Naive thymus-derived CD4-positive, alpha-beta T cell (primary cell): Measurements from ENCODE around the gene PIGX. TPM values are rescaled to one million over a fixed set of nuclear protein-coding genes. Genes with fewer than 3 reads are reported as not detected.

Experiments used
- ATAC-seq: fragments of 150-1000 bp; cut with Tn5 transposase; 2 replicates; pipeline ENCODE4 v1.10.0; 2021; ENCODE audit warnings: mild to moderate bottlenecking, moderate library complexity
- CTCF ChIA-PET: fragments of 350-600 bp; sonication (Branson Sonifier 250); formaldehyde crosslinking; loops from one replicate; lab custom pipeline; 2021; ENCODE audit warnings: antibody characterized with exemption; lab: Charles Lee
- POLR2A ChIA-PET: fragments of 350-600 bp; sonication (Branson Sonifier 250); formaldehyde crosslinking; loops from one replicate; lab custom pipeline; 2021; ENCODE audit warnings: antibody characterized with exemption, inconsistent platforms; lab: Charles Lee
- DNase-seq, 9 donors: peaks; one replicate each; pipeline versions ENCODE4 v3.0.0 to v3.0.0-alpha.2; 2020 to 2022; ENCODE audit warnings: mixed read lengths in 1 of 9
- H3K27ac ChIP-seq: one replicate; pipeline ENCODE4 v1.7.0; 2013; ENCODE audit warnings: mild to moderate bottlenecking, low read depth, low read length, moderate library complexity
- H3K27me3 ChIP-seq, 2 donors: one replicate each; pipeline ENCODE4 v1.7.0; 2013; ENCODE audit warnings: low read length in 2 of 2, mild to moderate bottlenecking in 2 of 2, moderate library complexity in 2 of 2; ENCODE audit not compliant: control insufficient read depth in 2 of 2, insufficient read depth in 2 of 2
- H3K36me3 ChIP-seq, 3 experiments: 1 replicate in 2 of 3; 2 replicates in 1 of 3; pipeline ENCODE4 v1.7.0; 2013; ENCODE audit warnings: low read length in 3 of 3, mild to moderate bottlenecking in 3 of 3, moderate library complexity in 1 of 3; ENCODE audit not compliant: insufficient read depth in 3 of 3, control insufficient read depth in 2 of 3
- H3K4me1 ChIP-seq, 2 donors: one replicate each; pipeline ENCODE4 v1.7.0; 2013; ENCODE audit warnings: low read length in 2 of 2, mild to moderate bottlenecking in 2 of 2, moderate library complexity in 1 of 2; ENCODE audit not compliant: control insufficient read depth in 2 of 2, insufficient read depth in 2 of 2
- H3K4me3 ChIP-seq: 2 replicates; pipeline ENCODE4 v1.7.0; 2013; ENCODE audit warnings: mild to moderate bottlenecking, low read length
- H3K9me3 ChIP-seq, 3 experiments: 1 replicate in 2 of 3; 2 replicates in 1 of 3; pipeline ENCODE4 v1.7.0; 2013; ENCODE audit warnings: low read length in 3 of 3; ENCODE audit not compliant: control insufficient read depth in 2 of 3
- H3K27ac Mint-ChIP-seq, 9 donors: one replicate each; pipeline ENCODE4 v1.8.0; 2020 to 2022; ENCODE audit warnings: mixed read lengths in 9 of 9, mild to moderate bottlenecking in 8 of 9, moderate library complexity in 5 of 9, inconsistent platforms in 2 of 9
- H3K27me3 Mint-ChIP-seq, 5 donors: one replicate each; pipeline ENCODE4 v1.8.0; 2021 to 2022; ENCODE audit warnings: mixed read lengths in 5 of 5, mild to moderate bottlenecking in 1 of 5
- H3K36me3 Mint-ChIP-seq, 5 donors: one replicate each; pipeline ENCODE4 v1.8.0; 2020 to 2022; ENCODE audit warnings: mixed read lengths in 5 of 5, mild to moderate bottlenecking in 3 of 5, inconsistent platforms in 1 of 5
- H3K4me1 Mint-ChIP-seq, 7 donors: one replicate each; pipeline ENCODE4 v1.8.0; 2020 to 2022; ENCODE audit warnings: mixed read lengths in 7 of 7, mild to moderate bottlenecking in 3 of 7, inconsistent platforms in 1 of 7
- H3K4me3 Mint-ChIP-seq, 10 donors: one replicate each; pipeline ENCODE4 v1.8.0; 2020 to 2022; ENCODE audit warnings: mild to moderate bottlenecking in 10 of 10, mixed read lengths in 10 of 10, moderate library complexity in 6 of 10, inconsistent platforms in 2 of 10
- H3K9me3 Mint-ChIP-seq, 11 donors: one replicate each; pipeline ENCODE4 v1.8.0; 2020 to 2022; ENCODE audit warnings: mixed read lengths in 11 of 11, mild to moderate bottlenecking in 4 of 11, inconsistent platforms in 1 of 11, moderate library complexity in 1 of 11
- intact Hi-C, 2 donors: fragments of 100-400 bp; cut with micrococcal nuclease; formaldehyde crosslinking; loops; one replicate each; pipeline ENCODE4 v1.15.1; 2023
- polyA plus RNA-seq, 2 donors: library from polyadenylated mRNA; unstranded; fragments of 300-500 nt; fragmentation: Illumina TruSeq; gene quantifications; one replicate each; pipeline ENCODE4 v1.2.3, GENCODE V29; 2021
- total RNA-seq, 6 experiments: library from RNA in 5 of 6; stranded (reverse) in 5 of 6; gene quantifications; 1 replicate in 5 of 6; 2 replicates in 1 of 6; pipeline ENCODE4 v1.2.3 and lab custom pipeline; 2021 to 2026

PIGX gene
- total and polyA plus RNA-seq, 7 experiments from 2014 or later: 13.7 to 58.5 (median 20.0) TPM

DNA sequence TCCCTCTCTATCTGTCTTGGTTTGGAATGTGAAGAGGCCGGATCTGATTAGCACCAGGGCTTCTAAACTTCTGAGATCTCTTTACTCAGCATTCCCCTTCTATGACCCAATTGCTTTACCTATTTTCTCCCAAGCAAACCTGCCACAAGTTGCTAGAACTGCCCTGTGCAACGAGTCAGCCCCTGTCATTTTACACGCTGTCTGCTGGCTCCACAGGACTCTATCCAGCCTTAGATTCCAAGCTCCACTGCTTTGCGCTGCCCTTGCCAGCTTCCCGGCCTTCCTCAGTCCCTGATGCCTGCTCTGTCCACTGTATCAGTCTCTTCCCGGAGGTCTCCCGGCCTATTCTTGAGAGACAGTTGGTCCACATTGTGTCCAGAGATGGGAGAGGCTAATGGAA is 12.4 kb upstream of the PIGX start:
- CTCF ChIA-PET: interaction anchor here (1.2 kb wide), 1 partner anchor 171 kb away, joined by 3 read pairs; no protein-coding TSS in a partner anchor
- no peak for ATAC-seq
- POLR2A ChIA-PET: interaction anchor here (0.5 kb wide), 1 partner anchor 233 kb away, joined by 3 read pairs; no protein-coding TSS in a partner anchor

DNA sequence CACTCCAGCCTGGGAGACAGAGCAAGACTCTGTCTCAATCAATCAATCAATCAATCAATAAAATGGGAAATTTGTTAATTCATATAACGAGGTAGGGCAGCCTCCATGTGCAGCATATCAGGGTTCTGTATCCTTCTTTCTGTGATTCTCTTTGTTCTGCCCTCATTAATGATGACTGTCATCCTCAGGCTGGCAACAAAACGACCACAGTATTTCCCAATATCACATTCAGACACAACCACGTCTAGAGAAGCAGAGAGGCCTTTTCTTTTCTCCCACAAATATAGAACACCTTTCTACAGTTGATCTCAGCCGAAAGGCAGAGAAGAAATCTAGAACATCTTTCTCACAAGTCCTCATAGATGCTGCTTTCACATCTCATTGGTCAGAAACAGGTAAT is 11.4 kb upstream of the PIGX start:
- no peaks in the 10 kb centered on the region for H3K36me3 ChIP-seq
- H3K27ac ChIP-seq: no peak overlapping the region
- peaks cover 0 to 4% (median 4%) of the 10 kb centered on the region in 7 donors for H3K4me1 Mint-ChIP-seq
- H3K27me3 Mint-ChIP-seq: no peaks in the 10 kb centered on the region
- H3K4me1 ChIP-seq: no peaks in the 10 kb centered on the region
- H3K9me3 Mint-ChIP-seq: no peaks in the 10 kb centered on the region
- no peak overlapping the region for H3K4me3 ChIP-seq
- POLR2A ChIA-PET: no interaction called here
- CTCF ChIA-PET: no interaction called here
- no peaks in the 10 kb centered on the region for H3K9me3 ChIP-seq
- H3K36me3 Mint-ChIP-seq: no peaks in the 10 kb centered on the region
- no peak overlapping the region for H3K4me3 Mint-ChIP-seq
- H3K27ac Mint-ChIP-seq: no peak overlapping the region
- intact Hi-C loops: no loop called here
- no peaks in the 10 kb centered on the region for H3K27me3 ChIP-seq
- ATAC-seq: no peak
- DNase-seq: no peak

More for the DNA sequence above, 12.4 kb upstream of the PIGX start:
- H3K36me3 Mint-ChIP-seq: no peaks in the 10 kb centered on the region
- no peaks in the 10 kb centered on the region for H3K27me3 Mint-ChIP-seq
- peaks cover 0 to 7% (median 5%) of the 10 kb centered on the region in 7 donors for H3K4me1 Mint-ChIP-seq
- Histone ChIP-seq H3K27me3 (no peaks in the 10 kb centered on the region), H3K27ac (no peak overlapping the region), H3K4me1 (peaks cover 0 to 6% of the 10 kb centered on the region in 2 donors), H3K9me3 (no peaks in the 10 kb centered on the region), H3K36me3 (no peaks in the 10 kb centered on the region), H3K4me3 (no peak overlapping the region)
- DNase-seq: no peak
- no peak overlapping the region for H3K4me3 Mint-ChIP-seq
- intact Hi-C loops: no loop called here
- H3K9me3 Mint-ChIP-seq: no peaks in the 10 kb centered on the region
- H3K27ac Mint-ChIP-seq: peak overlapping the region in 1 of 9 donors; percentile 38

DNA sequence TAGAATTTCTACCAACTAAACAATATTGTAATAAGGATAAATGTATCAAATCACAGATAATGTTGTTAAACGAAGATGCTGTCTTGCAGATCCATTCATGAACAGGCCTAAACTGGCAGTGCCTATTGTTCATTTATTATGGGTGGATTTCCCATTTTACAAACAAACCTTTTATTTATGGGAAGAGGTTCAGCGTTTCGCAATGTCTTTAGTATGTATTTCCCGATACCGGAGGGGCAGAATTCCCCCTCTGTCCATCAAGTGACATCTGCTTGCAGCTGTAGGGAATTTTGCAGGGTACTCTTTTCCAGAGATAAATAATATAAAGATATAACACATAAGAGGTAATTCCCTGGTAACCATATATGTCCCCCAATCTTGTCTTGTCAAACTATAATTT is 5.8 kb upstream of the PIGX start:
- H3K9me3 Mint-ChIP-seq: no peaks in the 10 kb centered on the region
- ChIA-PET POLR2A (no interaction called here), CTCF (interaction anchor here (0.6 kb wide), 1 partner anchor 21 kb away, joined by 4 read pairs; no protein-coding TSS in a partner anchor)

DNA sequence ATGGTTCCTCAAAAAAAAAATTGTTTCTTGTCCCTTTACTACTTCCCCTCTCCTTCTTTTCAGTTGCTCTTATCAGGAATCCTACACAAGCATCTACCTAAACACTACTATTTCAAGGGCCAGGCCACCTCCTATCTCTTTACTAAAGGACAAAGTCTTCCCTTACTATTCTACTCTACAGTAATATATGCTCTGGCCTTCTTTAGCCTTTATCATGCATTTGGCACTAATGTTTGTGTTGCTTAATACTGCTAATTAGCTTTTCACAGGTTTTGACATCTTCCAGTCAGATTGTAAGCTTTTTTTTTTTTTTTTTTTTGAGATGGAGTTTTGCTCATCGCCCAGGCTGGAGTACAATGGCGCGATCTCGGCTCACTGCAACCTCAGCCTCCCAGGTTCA is 5.4 kb upstream of the PIGX start:
- no peaks in the 10 kb centered on the region for H3K27me3 ChIP-seq
- ATAC-seq: no peak
- no peak for DNase-seq
- H3K4me3 Mint-ChIP-seq: no peak overlapping the region
- H3K4me1 Mint-ChIP-seq: peaks cover 11 to 23% (median 16%) of the 10 kb centered on the region in 7 donors
- CTCF ChIA-PET: interaction anchor here (0.6 kb wide), 1 partner anchor 22 kb away, joined by 4 read pairs; no protein-coding TSS in a partner anchor
- no peak overlapping the region for H3K27ac Mint-ChIP-seq
- POLR2A ChIA-PET: interaction anchor here (2.7 kb wide), 1 partner anchor 34 kb away, joined by 13 read pairs; the partner anchor contains the start of gene PAK2
- H3K9me3 Mint-ChIP-seq: no peaks in the 10 kb centered on the region
- H3K27ac ChIP-seq: no peak overlapping the region
- no peaks in the 10 kb centered on the region for H3K36me3 ChIP-seq
- no peaks in the 10 kb centered on the region for H3K9me3 ChIP-seq
- no peak overlapping the region for H3K4me3 ChIP-seq
- intact Hi-C loops: no loop called here
- peaks cover 0 to 6% (median 5%) of the 10 kb centered on the region in 5 donors for H3K36me3 Mint-ChIP-seq
- peaks cover 6 to 8% of the 10 kb centered on the region in 2 donors for H3K4me1 ChIP-seq
- H3K27me3 Mint-ChIP-seq: no peaks in the 10 kb centered on the region

More for the DNA sequence above, 5.8 kb upstream of the PIGX start:
- DNase-seq (no peak), ATAC-seq (no peak)
- H3K27me3 ChIP-seq: no peaks in the 10 kb centered on the region
- Mint-ChIP-seq H3K27ac (no peak overlapping the region), H3K4me3 (no peak overlapping the region), H3K36me3 (peaks cover 0 to 6% (median 5%) of the 10 kb centered on the region in 5 donors), H3K4me1 (peaks cover 7 to 19% (median 14%) of the 10 kb centered on the region in 7 donors), H3K27me3 (no peaks in the 10 kb centered on the region)
- no peak overlapping the region for H3K4me3 ChIP-seq
- H3K9me3 ChIP-seq: no peaks in the 10 kb centered on the region
- H3K27ac ChIP-seq: no peak overlapping the region
- H3K4me1 ChIP-seq: peaks cover 5% of the 10 kb centered on the region in 2 donors
- intact Hi-C loops: no loop called here
- no peaks in the 10 kb centered on the region for H3K36me3 ChIP-seq

DNA sequence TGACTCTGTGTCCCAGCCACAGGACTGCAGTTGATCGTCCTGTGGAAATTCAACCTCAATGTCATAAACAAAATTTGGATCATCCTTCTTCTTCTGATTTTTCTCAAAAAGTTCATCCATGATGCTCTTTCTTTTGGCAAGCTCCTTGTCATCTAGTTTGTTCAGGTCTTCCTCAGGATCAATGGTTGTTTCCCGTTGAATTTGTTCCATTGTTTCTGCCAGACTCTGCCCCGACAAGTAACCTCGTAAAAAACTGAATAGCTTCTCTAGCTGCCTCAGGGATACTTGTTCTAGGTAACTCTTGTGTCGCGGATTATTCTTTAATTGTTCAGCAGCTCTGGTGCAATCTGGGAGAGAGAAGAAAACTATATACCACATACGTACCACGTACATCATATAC is 4.6 kb upstream of the PIGX start:
- Mint-ChIP-seq H3K27me3 (no peaks in the 10 kb centered on the region), H3K36me3 (peaks cover 0 to 7% (median 5%) of the 10 kb centered on the region in 5 donors), H3K27ac (no peak overlapping the region), H3K4me1 (peaks cover 12 to 25% (median 17%) of the 10 kb centered on the region in 7 donors), H3K4me3 (no peak overlapping the region), H3K9me3 (no peaks in the 10 kb centered on the region)
- intact Hi-C loops: no loop called here
- no peak overlapping the region for H3K4me3 ChIP-seq
- CTCF ChIA-PET: no interaction called here
- peaks cover 6 to 8% of the 10 kb centered on the region in 2 donors for H3K4me1 ChIP-seq
- no peak overlapping the region for H3K27ac ChIP-seq
- POLR2A ChIA-PET: interaction anchor here (0.7 to 2.7 kb wide), 2 partner anchors 33 to 49 kb away, joined by 3 to 13 read pairs; partner anchors contain the start of gene PAK2
- no peaks in the 10 kb centered on the region for H3K27me3 ChIP-seq
- no peaks in the 10 kb centered on the region for H3K36me3 ChIP-seq
- no peak for DNase-seq
- ATAC-seq: no peak
- H3K9me3 ChIP-seq: no peaks in the 10 kb centered on the region

DNA sequence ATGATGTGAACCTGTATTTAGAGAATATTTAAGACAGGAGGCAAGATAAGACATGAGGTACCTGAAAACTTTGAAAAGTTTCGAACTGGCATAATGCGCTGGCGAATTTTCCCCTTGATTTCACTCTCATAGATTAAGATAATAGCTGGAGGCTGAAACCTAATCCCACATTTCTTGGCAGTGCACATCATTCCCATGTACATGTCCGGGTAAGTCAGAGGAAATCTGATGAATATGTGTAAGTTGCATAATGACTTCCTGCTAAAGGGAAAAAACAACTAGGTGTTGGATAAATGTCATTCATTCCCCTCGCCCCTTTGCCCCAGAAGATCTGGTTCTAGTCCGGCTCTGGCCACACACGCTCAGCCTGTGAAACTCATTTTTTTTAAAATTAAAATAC is 3.7 kb upstream of the PIGX start:
- intact Hi-C loops: no loop called here
- Histone ChIP-seq H3K27ac (no peak overlapping the region), H3K27me3 (no peaks in the 10 kb centered on the region), H3K4me3 (no peak overlapping the region), H3K9me3 (no peaks in the 10 kb centered on the region), H3K36me3 (no peaks in the 10 kb centered on the region), H3K4me1 (peaks cover 12 to 14% of the 10 kb centered on the region in 2 donors)
- Mint-ChIP-seq H3K9me3 (no peaks in the 10 kb centered on the region), H3K4me1 (peaks cover 15 to 33% (median 24%) of the 10 kb centered on the region in 7 donors), H3K4me3 (no peak overlapping the region), H3K36me3 (peaks cover 0 to 10% (median 5%) of the 10 kb centered on the region in 5 donors), H3K27me3 (no peaks in the 10 kb centered on the region), H3K27ac (peak overlapping the region in 2 of 9 donors; percentile 8 to 84)
- CTCF ChIA-PET: no interaction called here
- POLR2A ChIA-PET: interaction anchor here (0.6 to 2.7 kb wide), 3 partner anchors 22 to 378 kb away, joined by 3 to 13 read pairs (median 3); partner anchors contain the start of gene PAK2
- DNase-seq (no peak), ATAC-seq (no peak)
